Cardiac muscle cell (in vitro differentiated cells and primary cell): ENCODE measurements around the gene ADAMTS6. TPM values are rescaled to one million over a fixed set of nuclear protein-coding genes. Genes with fewer than 3 reads are reported as not detected.

Experiments used
- DNase-seq, 2 donors: peaks; one replicate each; pipeline versions ENCODE4 v3.0.0 to v3.0.0-alpha.2; 2010 to 2017; ENCODE audit warnings: low read depth in 1 of 2, low spot score in 1 of 2
- H3K27ac ChIP-seq: fragments of 200-600 bp; sonication (generic); 2 replicates; pipeline ENCODE4 v1.5.1; 2016
- H3K27me3 ChIP-seq: fragments of 200-600 bp; sonication (generic); 2 replicates; pipeline ENCODE4 v1.6.0; 2016; ENCODE audit warnings: control low read depth
- H3K36me3 ChIP-seq: fragments of 200-600 bp; sonication (generic); 2 replicates; pipeline ENCODE4 v1.5.1; 2016; ENCODE audit warnings: control low read depth
- H3K4me1 ChIP-seq: fragments of 200-600 bp; sonication (generic); 2 replicates; pipeline ENCODE4 v1.8.1; 2017; ENCODE audit warnings: low read depth, mild to moderate bottlenecking, mixed run types
- H3K4me3 ChIP-seq: fragments of 200-600 bp; sonication (generic); 2 replicates; pipeline ENCODE4 v1.5.1; 2016; ENCODE audit warnings: mild to moderate bottlenecking
- H3K9me3 ChIP-seq: fragments of 200-600 bp; sonication (generic); 2 replicates; pipeline ENCODE4 v1.5.1; 2017; ENCODE audit warnings: low read depth, mild to moderate bottlenecking, control low read depth
- CTCF ChIP-seq: IDR thresholded peaks from 2 replicates; pipeline ENCODE4 v1.5.1; 2012; ENCODE audit warnings: low read depth, mild to moderate bottlenecking, low read length
- polyA plus RNA-seq: library from polyadenylated mRNA; unstranded; fragments of >200 nt; fragmentation: Nextera tagmentation; extraction: Ambion mirVana; gene quantifications from 2 replicates; pipeline ENCODE4 v1.2.1, GENCODE V29; 2016
- total RNA-seq: library from RNA; depleted of rRNA; stranded (reverse); fragments of >200 nt; gene quantifications from 2 replicates; pipeline ENCODE4 v1.2.3, GENCODE V29; 2016

ADAMTS6 gene
- 15.4 and 21.2 TPM in 2 replicates for total RNA-seq
- 3.3 and 8.8 TPM in 2 replicates for polyA plus RNA-seq

- Histone ChIP-seq H3K9me3 (no peaks in the 10 kb centered on the region), H3K4me1 (peaks cover 15% of the 10 kb centered on the region), H3K4me3 (peak within 1 kb of the TSS; percentile 48), H3K27me3 (no peaks in the 10 kb centered on the region), H3K27ac (peak within 1 kb of the TSS; percentile 75), H3K36me3 (no peaks in the 10 kb centered on the region)
- no peak for TF ChIP-seq CTCF
- DNase-seq, result peak; percentile 89 to 99
Measured at GRCh38 chr5:65481635-65482295, at the start of gene ADAMTS6. TSS of gene ADAMTS6 (minus strand) at chr5:65481920. CDS start at chr5:65473673, 8,247 bp downstream.

- Histone ChIP-seq H3K27me3 (no peaks in the 10 kb centered on the region), H3K9me3 (no peaks in the 10 kb centered on the region), H3K4me1 (no peaks in the 10 kb centered on the region), H3K4me3 (no peak overlapping the region), H3K36me3 (no peaks in the 10 kb centered on the region), H3K27ac (no peak overlapping the region)
- DNase-seq, result no peak
- TF ChIP-seq CTCF, result no peak
Measured at GRCh38 chr5:65530904-65531303, 49.2 kb upstream of the ADAMTS6 start.

GRCh38 chr5:65525726-65526125 lies 44.0 kb upstream of the ADAMTS6 start:
- no peak for TF ChIP-seq CTCF
- Histone ChIP-seq H3K27ac (no peak overlapping the region), H3K4me3 (no peak overlapping the region), H3K27me3 (no peaks in the 10 kb centered on the region), H3K9me3 (no peaks in the 10 kb centered on the region), H3K4me1 (no peaks in the 10 kb centered on the region), H3K36me3 (no peaks in the 10 kb centered on the region)
- DNase-seq, result no peak

GRCh38 chr5:65512170-65512937 lies 30.6 kb upstream of the ADAMTS6 start:
- Histone ChIP-seq H3K4me3 (no peak overlapping the region), H3K9me3 (no peaks in the 10 kb centered on the region), H3K36me3 (no peaks in the 10 kb centered on the region), H3K27me3 (no peaks in the 10 kb centered on the region), H3K4me1 (no peaks in the 10 kb centered on the region), H3K27ac (no peak overlapping the region)
- no peak for DNase-seq
- no peak for TF ChIP-seq CTCF

- Histone ChIP-seq H3K27ac (no peak overlapping the region), H3K36me3 (no peaks in the 10 kb centered on the region), H3K9me3 (no peaks in the 10 kb centered on the region), H3K4me3 (no peak overlapping the region), H3K27me3 (no peaks in the 10 kb centered on the region), H3K4me1 (no peaks in the 10 kb centered on the region)
- TF ChIP-seq CTCF, result no peak
- DNase-seq, result no peak
Measured at GRCh38 chr5:65508978-65509377, 27.3 kb upstream of the ADAMTS6 start.
